Mammary epithelial cell (primary cell): ENCODE measurements around the gene MCU.

Experiments used
- CTCF ChIP-seq, 2 donors: IDR thresholded peaks in 1 of 2; conservative IDR thresholded peaks in 1 of 2; 2 replicates each; pipeline ENCODE4 v1.5.1; 2011 to 2012; ENCODE audit warnings: inconsistent platforms in 2 of 2, low read length in 2 of 2, mild to moderate bottlenecking in 2 of 2, control low read depth in 1 of 2, low read depth in 1 of 2; ENCODE audit not compliant: insufficient read depth in 1 of 2; ENCODE audit errors: extremely low read depth in 1 of 2
- EZH2 ChIP-seq: IDR thresholded peaks from 2 replicates; pipeline ENCODE4 v1.6.1; 2012; ENCODE audit warnings: low read length, inconsistent platforms, borderline replicate concordance

- TF ChIP-seq CTCF (conservative IDR thresholded peaks at IDR 0.05 in 1 of 2, IDR thresholded peaks at IDR 0.05 in 1 of 2; ENCODE audit: extremely low read depth in 1 of 2, insufficient read depth in 1 of 2, low read depth in 1 of 2, low read length in 2 of 2) (no peak), EZH2 (no peak)
Measured at GRCh38 chr10:72648301-72648700, 43.6 kb upstream of the MCU start.
